K562 (cell line): Measurements from ENCODE around the gene HRAS. TPM values are rescaled to one million over a fixed set of nuclear protein-coding genes. Genes with fewer than 3 reads are reported as not detected.

ENCODE experiments used
- BMI1 ChIP-seq: fragments of 150-350 bp; IDR thresholded peaks from 2 replicates; pipeline ENCODE4 v1.6.1; 2014; ENCODE audit warnings: low read length
- BRD9 ChIP-seq: fragments of 450-650 bp; IDR thresholded peaks from 2 replicates; pipeline ENCODE4 v1.6.1; 2018; ENCODE audit warnings: low read depth; ENCODE audit not compliant: partially characterized antibody
- CBFB ChIP-seq: sonication (generic); formaldehyde crosslinking; IDR thresholded peaks from 2 replicates; pipeline ENCODE4 v1.4.0; 2020; ENCODE audit warnings: mild to moderate bottlenecking, missing genetic modification reagents
- E2F3 ChIP-seq: fragments of 250-450 bp; sonication (Bioruptor Pico); IDR thresholded peaks from 2 replicates; pipeline ENCODE4 v1.4.0; 2020; ENCODE audit warnings: mild to moderate bottlenecking
- EGR1 ChIP-seq: fragments of 450-650 bp; conservative IDR thresholded peaks from 2 replicates; pipeline ENCODE4 v1.6.1; 2017; ENCODE audit warnings: mild to moderate bottlenecking
- ETV5 ChIP-seq: sonication (generic); formaldehyde crosslinking; IDR thresholded peaks from 2 replicates; pipeline ENCODE4 v1.4.0; 2020; ENCODE audit warnings: low read depth, mild to moderate bottlenecking, missing genetic modification reagents
- GABPA ChIP-seq: fragments of 200-800 bp; sonication (Bioruptor generic); conservative IDR thresholded peaks from 2 replicates; pipeline ENCODE4 v1.6.1; 2016; ENCODE audit warnings: low read depth, missing genetic modification characterization, missing compliant biosample characterization
- KAT7 ChIP-seq: sonication (generic); formaldehyde crosslinking; IDR thresholded peaks from 2 replicates; pipeline ENCODE4 v1.8.0; 2022; ENCODE audit warnings: missing genetic modification reagents, mild to moderate bottlenecking, borderline replicate concordance
- KDM2B ChIP-seq: fragments of 250-450 bp; sonication (Bioruptor Pico); IDR thresholded peaks from 2 replicates; pipeline ENCODE4 v1.8.0; 2021; ENCODE audit warnings: mild to moderate bottlenecking, moderate library complexity
- MAX ChIP-seq: sonication (generic); formaldehyde crosslinking; IDR thresholded peaks from 2 replicates; pipeline ENCODE4 v1.9.0; 2022; ENCODE audit warnings: mild to moderate bottlenecking, missing genetic modification reagents
- MECOM ChIP-seq: fragments of 250-450 bp; sonication (Bioruptor Pico); IDR thresholded peaks from 2 replicates; pipeline ENCODE4 v1.8.0; 2022; ENCODE audit warnings: inconsistent platforms
- RB1 ChIP-seq: fragments of 450-650 bp; IDR thresholded peaks from 2 replicates; pipeline ENCODE4 v1.6.1; 2017; ENCODE audit warnings: low read depth, mild to moderate bottlenecking
- RBBP5 ChIP-seq: fragments of 200-600 bp; sonication (generic); IDR thresholded peaks from 2 replicates; pipeline ENCODE4 v1.6.1; 2012; ENCODE audit warnings: borderline replicate concordance, mild to moderate bottlenecking, low read length, control low read depth, inconsistent platforms; ENCODE audit not compliant: insufficient read depth, poor library complexity, severe bottlenecking
- SAP30 ChIP-seq: fragments of 200-600 bp; sonication (generic); IDR thresholded peaks from 2 replicates; pipeline ENCODE4 v1.6.1; 2012; ENCODE audit warnings: borderline replicate concordance, low read depth, mild to moderate bottlenecking, moderate library complexity, low read length, control low read depth, inconsistent platforms; ENCODE audit not compliant: insufficient read depth, poor library complexity, severe bottlenecking
- SNIP1 ChIP-seq: fragments of 450-650 bp; IDR thresholded peaks from 2 replicates; pipeline ENCODE4 v1.7.1; 2017; ENCODE audit warnings: low read depth, mild to moderate bottlenecking
- TEAD1 ChIP-seq, 2 experiments: fragments of 450-650 bp in 1 of 2; sonication (generic) in 1 of 2; formaldehyde crosslinking; IDR thresholded peaks; 2 replicates each; pipeline versions ENCODE4 v1.4.0 to v1.8.0; 2020 to 2022; ENCODE audit warnings: mild to moderate bottlenecking in 2 of 2, missing genetic modification reagents in 1 of 2
- ZNF239 ChIP-seq: fragments of 250-450 bp; sonication (Bioruptor Pico); IDR thresholded peaks from 2 replicates; pipeline ENCODE4 v1.4.0; 2020; ENCODE audit warnings: mild to moderate bottlenecking
- ZNF644 ChIP-seq: fragments of 200-800 bp; sonication (Bioruptor generic); IDR thresholded peaks from 2 replicates; pipeline ENCODE4 v1.6.1; 2016; ENCODE audit warnings: low read depth, missing genetic modification characterization, missing compliant biosample characterization
- polyA plus RNA-seq, 8 experiments: library from polyadenylated mRNA; depleted of rRNA in 4 of 8; stranded (reverse) in 5 of 8; unstranded in 3 of 8; fragments of >200 nt; fragmentation: Nextera tagmentation in 2 of 8; fragmentation: Illumina TruSeq in 1 of 8; extraction: Ambion mirVana in 2 of 8; extraction: Trizol in 1 of 8; gene quantifications; 2 replicates each; pipeline versions ENCODE4 v1.2.1 to v1.2.3, GENCODE V29; 2011 to 2014; ENCODE audit warnings: inconsistent platforms in 1 of 8, missing spikeins in 1 of 8
- total RNA-seq, 7 experiments: library from RNA; depleted of rRNA in 6 of 7; stranded (reverse); fragments of >200 nt in 6 of 7; fragmentation: Illumina TruSeq in 2 of 7; extraction: Trizol in 2 of 7; gene quantifications; 2 replicates each; pipeline versions ENCODE4 v1.2.1 to v1.2.3, GENCODE V29; 2011 to 2021; ENCODE audit warnings: low replicate concordance in 1 of 7

The HRAS gene
- total and polyA plus RNA-seq, 9 of the 15 experiments (the other 6 are each of a cell fraction or from before 2014, with no cell fraction given): 2.8 to 73.5 (median 29.6) TPM

- TF ChIP-seq CBFB (CRISPR knock-in tag) (no peak), ZNF239 (CRISPR knock-in tag) (no peak), RB1 (peak; percentile 82), RBBP5 (peak; percentile 72), BMI1 (no peak), SNIP1 (no peak), TEAD1 (CRISPR knock-in tag; IDR thresholded peaks at IDR 0.05) (no peak), KDM2B (CRISPR knock-in tag) (peak; percentile 93), MECOM (CRISPR knock-in tag) (no peak), KAT7 (CRISPR knock-in tag) (peak; percentile 66; the same call in 1 of the 2 replicates), ZNF644 (tag) (no peak), E2F3 (CRISPR knock-in tag) (no peak), MAX (CRISPR knock-in tag) (0 out of 2 replicates have a peak, but pooled peaks have one; percentile 29), BRD9 (no peak), SAP30 (peak; percentile 54), ETV5 (CRISPR knock-in tag) (no peak), GABPA (tag) (no peak), EGR1 (no peak)
Observed at GRCh38 chr11:575313-575995, 40.1 kb upstream of the HRAS start (continued).
